Measurements from ENCODE around the gene KIN.
"Not testable (repeated sequence)": the region's sequence is repeated elsewhere in the genome, so short reads cannot be mapped to it uniquely, and the experiment has no call there.

KIN gene

GRCh38 chr10:7722927-7723529 lies 64.8 kb downstream of the KIN start:
- no peak for DNase-seq

- DNase-seq = no peak
Measured at GRCh38 chr10:7720478-7720877, 67.3 kb downstream of the KIN start.

- DNase-seq = no peak
Measured at GRCh38 chr10:7718685-7719084, 69.1 kb downstream of the KIN start.

- no peak for DNase-seq
Measured at GRCh38 chr10:7717767-7718166, 70.0 kb downstream of the KIN start.

GRCh38 chr10:7715515-7715914 lies 72.3 kb downstream of the KIN start:
- DNase-seq = no peak

- not testable (repeated sequence) for DNase-seq
Measured at GRCh38 chr10:7711075-7711474, 76.7 kb downstream of the KIN start.

GRCh38 chr10:7710446-7710845 lies 77.3 kb downstream of the KIN start:
- no peak for DNase-seq

GRCh38 chr10:7708832-7709231 lies 79.0 kb downstream of the KIN start:
- no peak for DNase-seq

GRCh38 chr10:7707858-7708622 lies 79.8 kb downstream of the KIN start:
- DNase-seq = no peak

- no peak for DNase-seq
Measured at GRCh38 chr10:7707102-7707501, 80.7 kb downstream of the KIN start.

GRCh38 chr10:7706534-7707073 lies 81.2 kb downstream of the KIN start:
- DNase-seq = no peak

GRCh38 chr10:7705341-7705740 lies 82.5 kb downstream of the KIN start:
- DNase-seq = no peak

GRCh38 chr10:7704071-7705016 lies 83.4 kb downstream of the KIN start:
- no peak for DNase-seq

GRCh38 chr10:7703140-7703539 lies 84.7 kb downstream of the KIN start, which contains the start of gene ITIH2:
TSS of gene ITIH2 (plus strand) at chr10:7703316. CDS start at chr10:7703435, 119 bp downstream.
- DNase-seq = no peak

- DNase-seq = no peak
Measured at GRCh38 chr10:7702288-7702812, 85.4 kb downstream of the KIN start.

GRCh38 chr10:7701158-7701742 lies 86.5 kb downstream of the KIN start:
- DNase-seq = no peak
